ENCODE results near the gene UNC80.

UNC80 gene

GRCh38 chr2:209771474-209772289, at the start of gene UNC80:
TSS of gene UNC80 (plus strand) at chr2:209771832. CDS start at chr2:209772073, 241 bp downstream.
- H3K9me3 ChIP-seq (ENCODE audit: control insufficient read depth in 2 of 2, low read length in 2 of 2), result no peaks in the 10 kb centered on the region
- H3K9ac ChIP-seq (ENCODE audit: low read depth in 1 of 2, low read length in 2 of 2), result no peak within 1 kb of the TSS
- no peaks in the 10 kb centered on the region for H3K36me3 ChIP-seq (ENCODE audit: control insufficient read depth in 2 of 2, insufficient read depth in 2 of 2, low read length in 2 of 2)
- H3K27me3 ChIP-seq (ENCODE audit: control insufficient read depth in 2 of 2, insufficient read depth in 2 of 2, low read length in 2 of 2), result no peaks in the 10 kb centered on the region
- no peak within 1 kb of the TSS for H3K27ac ChIP-seq (ENCODE audit: low read depth in 2 of 2, low read length in 2 of 2)
- no peaks in the 10 kb centered on the region for H3K4me1 ChIP-seq (ENCODE audit: control insufficient read depth in 2 of 2, insufficient read depth in 2 of 2, low read length in 2 of 2)
- no peak within 1 kb of the TSS for H3K4me3 ChIP-seq (ENCODE audit: low read length in 2 of 2)

DNA sequence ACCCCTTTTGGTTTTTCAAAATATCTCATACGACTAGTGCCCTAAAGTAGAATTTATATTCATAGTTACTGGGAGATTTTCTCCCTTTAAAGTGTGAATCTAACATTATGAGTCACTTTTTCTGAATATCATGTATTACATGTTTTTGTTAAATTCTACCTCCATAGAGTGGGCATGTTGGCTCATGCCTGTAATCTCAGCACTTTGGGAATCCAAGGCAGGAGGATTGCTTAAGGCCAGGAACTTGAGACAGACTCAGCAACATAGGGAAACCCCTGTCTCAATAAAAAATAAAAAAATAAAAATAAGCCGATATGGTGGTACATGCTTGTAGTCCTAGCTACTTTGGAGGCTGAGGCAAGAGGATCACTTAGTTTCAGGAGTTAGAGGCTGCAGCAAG, 45.3 kb upstream of the UNC80 start:
- Histone ChIP-seq H3K27ac (ENCODE audit: low read depth in 2 of 2, low read length in 2 of 2) (no peak overlapping the region), H3K9me3 (ENCODE audit: control insufficient read depth in 2 of 2, low read length in 2 of 2) (no peaks in the 10 kb centered on the region), H3K27me3 (ENCODE audit: control insufficient read depth in 2 of 2, insufficient read depth in 2 of 2, low read length in 2 of 2) (no peaks in the 10 kb centered on the region), H3K36me3 (ENCODE audit: control insufficient read depth in 2 of 2, insufficient read depth in 2 of 2, low read length in 2 of 2) (no peaks in the 10 kb centered on the region), H3K4me3 (ENCODE audit: low read length in 2 of 2) (no peak overlapping the region), H3K4me1 (ENCODE audit: control insufficient read depth in 2 of 2, insufficient read depth in 2 of 2, low read length in 2 of 2) (no peaks in the 10 kb centered on the region), H3K9ac (ENCODE audit: low read depth in 1 of 2, low read length in 2 of 2) (no peak overlapping the region)

GRCh38 chr2:209727077-209727476, 44.6 kb upstream of the UNC80 start:
- no peaks in the 10 kb centered on the region for H3K9me3 ChIP-seq (ENCODE audit: control insufficient read depth in 2 of 2, low read length in 2 of 2)
- no peak overlapping the region for H3K27ac ChIP-seq (ENCODE audit: low read depth in 2 of 2, low read length in 2 of 2)
- H3K4me1 ChIP-seq (ENCODE audit: control insufficient read depth in 2 of 2, insufficient read depth in 2 of 2, low read length in 2 of 2), result no peaks in the 10 kb centered on the region
- no peaks in the 10 kb centered on the region for H3K36me3 ChIP-seq (ENCODE audit: control insufficient read depth in 2 of 2, insufficient read depth in 2 of 2, low read length in 2 of 2)
- H3K9ac ChIP-seq (ENCODE audit: low read depth in 1 of 2, low read length in 2 of 2), result no peak overlapping the region
- H3K4me3 ChIP-seq (ENCODE audit: low read length in 2 of 2), result no peak overlapping the region
- no peaks in the 10 kb centered on the region for H3K27me3 ChIP-seq (ENCODE audit: control insufficient read depth in 2 of 2, insufficient read depth in 2 of 2, low read length in 2 of 2)

GRCh38 chr2:209734805-209735204, 36.8 kb upstream of the UNC80 start:
- Histone ChIP-seq H3K9ac (ENCODE audit: low read depth in 1 of 2, low read length in 2 of 2) (no peak overlapping the region), H3K9me3 (ENCODE audit: control insufficient read depth in 2 of 2, low read length in 2 of 2) (no peaks in the 10 kb centered on the region), H3K27me3 (ENCODE audit: control insufficient read depth in 2 of 2, insufficient read depth in 2 of 2, low read length in 2 of 2) (no peaks in the 10 kb centered on the region), H3K27ac (ENCODE audit: low read depth in 2 of 2, low read length in 2 of 2) (no peak overlapping the region), H3K36me3 (ENCODE audit: control insufficient read depth in 2 of 2, insufficient read depth in 2 of 2, low read length in 2 of 2) (no peaks in the 10 kb centered on the region), H3K4me1 (ENCODE audit: control insufficient read depth in 2 of 2, insufficient read depth in 2 of 2, low read length in 2 of 2) (no peaks in the 10 kb centered on the region), H3K4me3 (ENCODE audit: low read length in 2 of 2) (no peak overlapping the region)

- Histone ChIP-seq H3K4me1 (ENCODE audit: control insufficient read depth in 2 of 2, insufficient read depth in 2 of 2, low read length in 2 of 2) (no peaks in the 10 kb centered on the region), H3K9ac (ENCODE audit: low read depth in 1 of 2, low read length in 2 of 2) (no peak overlapping the region), H3K4me3 (ENCODE audit: low read length in 2 of 2) (no peak overlapping the region), H3K27me3 (ENCODE audit: control insufficient read depth in 2 of 2, insufficient read depth in 2 of 2, low read length in 2 of 2) (no peaks in the 10 kb centered on the region), H3K36me3 (ENCODE audit: control insufficient read depth in 2 of 2, insufficient read depth in 2 of 2, low read length in 2 of 2) (no peaks in the 10 kb centered on the region), H3K27ac (ENCODE audit: low read depth in 2 of 2, low read length in 2 of 2) (no peak overlapping the region), H3K9me3 (ENCODE audit: control insufficient read depth in 2 of 2, low read length in 2 of 2) (no peaks in the 10 kb centered on the region)
These were observed 29.7 kb upstream of the UNC80 start for GRCh38 chr2:209741953-209742352.

- Histone ChIP-seq H3K27me3 (ENCODE audit: control insufficient read depth in 2 of 2, insufficient read depth in 2 of 2, low read length in 2 of 2) (no peaks in the 10 kb centered on the region), H3K27ac (ENCODE audit: low read depth in 2 of 2, low read length in 2 of 2) (no peak overlapping the region), H3K4me1 (ENCODE audit: control insufficient read depth in 2 of 2, insufficient read depth in 2 of 2, low read length in 2 of 2) (no peaks in the 10 kb centered on the region), H3K9ac (ENCODE audit: low read depth in 1 of 2, low read length in 2 of 2) (no peak overlapping the region), H3K36me3 (ENCODE audit: control insufficient read depth in 2 of 2, insufficient read depth in 2 of 2, low read length in 2 of 2) (no peaks in the 10 kb centered on the region), H3K9me3 (ENCODE audit: control insufficient read depth in 2 of 2, low read length in 2 of 2) (no peaks in the 10 kb centered on the region), H3K4me3 (ENCODE audit: low read length in 2 of 2) (no peak overlapping the region)
These were observed 18.6 kb upstream of the UNC80 start for GRCh38 chr2:209753020-209753419.

DNA sequence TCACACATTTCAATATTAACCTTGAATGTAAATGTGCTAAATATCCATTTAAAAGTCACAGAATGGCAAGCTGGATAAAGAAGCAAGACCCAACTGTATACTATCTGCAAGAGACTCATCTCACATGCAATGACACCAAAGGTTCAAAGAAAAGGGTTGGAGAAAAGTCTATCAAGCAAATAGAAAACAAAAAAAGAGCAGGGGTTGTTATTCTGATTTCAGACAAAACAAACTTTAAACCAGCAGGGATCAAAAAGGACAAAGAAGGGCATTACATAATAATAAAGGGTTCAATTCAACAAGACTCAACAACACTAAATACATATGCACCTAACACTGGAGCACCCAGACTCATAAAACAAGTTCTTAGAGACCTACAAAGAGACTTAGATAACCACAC, 14.5 kb upstream of the UNC80 start:
- no peaks in the 10 kb centered on the region for H3K4me1 ChIP-seq (ENCODE audit: control insufficient read depth in 2 of 2, insufficient read depth in 2 of 2, low read length in 2 of 2)
- H3K9me3 ChIP-seq (ENCODE audit: control insufficient read depth in 2 of 2, low read length in 2 of 2), result no peaks in the 10 kb centered on the region
- no peak overlapping the region for H3K9ac ChIP-seq (ENCODE audit: low read depth in 1 of 2, low read length in 2 of 2)
- H3K27me3 ChIP-seq (ENCODE audit: control insufficient read depth in 2 of 2, insufficient read depth in 2 of 2, low read length in 2 of 2), result no peaks in the 10 kb centered on the region
- H3K27ac ChIP-seq (ENCODE audit: low read depth in 2 of 2, low read length in 2 of 2), result no peak overlapping the region
- no peaks in the 10 kb centered on the region for H3K36me3 ChIP-seq (ENCODE audit: control insufficient read depth in 2 of 2, insufficient read depth in 2 of 2, low read length in 2 of 2)
- no peak overlapping the region for H3K4me3 ChIP-seq (ENCODE audit: low read length in 2 of 2)

DNA sequence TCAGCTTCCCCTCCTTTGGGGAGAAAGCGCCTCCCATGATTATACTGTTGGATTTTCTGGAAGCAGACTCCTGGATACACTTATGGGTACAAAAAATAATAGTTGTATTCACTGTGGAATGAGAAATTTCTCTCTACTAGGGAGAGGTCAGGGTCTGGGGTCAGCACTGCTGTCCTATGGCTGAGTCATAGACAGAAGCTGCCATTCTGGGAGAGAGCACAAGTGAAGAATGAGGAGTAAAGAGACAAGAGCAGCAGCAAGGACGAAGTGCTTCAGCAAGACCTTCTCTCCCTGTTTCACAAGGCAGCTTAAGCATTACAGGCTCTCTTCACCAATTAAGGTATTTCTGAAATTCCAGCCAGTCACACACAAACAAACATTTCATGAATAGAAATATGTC, 10.1 kb upstream of the UNC80 start:
- no peaks in the 10 kb centered on the region for H3K36me3 ChIP-seq (ENCODE audit: control insufficient read depth in 2 of 2, insufficient read depth in 2 of 2, low read length in 2 of 2)
- H3K27ac ChIP-seq (ENCODE audit: low read depth in 2 of 2, low read length in 2 of 2), result no peak overlapping the region
- no peaks in the 10 kb centered on the region for H3K27me3 ChIP-seq (ENCODE audit: control insufficient read depth in 2 of 2, insufficient read depth in 2 of 2, low read length in 2 of 2)
- no peaks in the 10 kb centered on the region for H3K9me3 ChIP-seq (ENCODE audit: control insufficient read depth in 2 of 2, low read length in 2 of 2)
- H3K4me1 ChIP-seq (ENCODE audit: control insufficient read depth in 2 of 2, insufficient read depth in 2 of 2, low read length in 2 of 2), result no peaks in the 10 kb centered on the region
- H3K4me3 ChIP-seq (ENCODE audit: low read length in 2 of 2), result no peak overlapping the region
- H3K9ac ChIP-seq (ENCODE audit: low read depth in 1 of 2, low read length in 2 of 2), result no peak overlapping the region

GRCh38 chr2:209762563-209762962, 9.1 kb upstream of the UNC80 start:
- no peak overlapping the region for H3K4me3 ChIP-seq (ENCODE audit: low read length in 2 of 2)
- no peaks in the 10 kb centered on the region for H3K27me3 ChIP-seq (ENCODE audit: control insufficient read depth in 2 of 2, insufficient read depth in 2 of 2, low read length in 2 of 2)
- H3K27ac ChIP-seq (ENCODE audit: low read depth in 2 of 2, low read length in 2 of 2), result no peak overlapping the region

DNA sequence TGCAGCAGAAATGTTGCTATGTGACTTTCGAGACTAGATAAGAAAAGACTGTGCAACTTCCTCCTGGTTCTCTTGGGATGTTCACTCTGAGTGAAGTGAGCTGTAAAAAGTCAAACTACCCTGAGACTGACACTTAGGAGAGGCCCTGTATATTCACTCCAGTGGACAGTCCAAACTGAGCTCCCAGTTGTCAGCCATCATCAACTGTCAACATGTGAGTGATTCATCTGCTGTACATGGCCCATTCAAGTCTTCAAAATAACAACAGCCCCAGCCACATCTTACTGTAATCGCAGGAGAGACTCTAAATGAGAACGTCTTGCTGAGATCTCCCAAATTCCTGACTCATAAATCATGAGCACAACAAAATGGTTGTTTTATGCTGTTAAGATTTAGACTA, 8.5 kb upstream of the UNC80 start:
- no peaks in the 10 kb centered on the region for H3K36me3 ChIP-seq (ENCODE audit: control insufficient read depth in 2 of 2, insufficient read depth in 2 of 2, low read length in 2 of 2)
- H3K4me1 ChIP-seq (ENCODE audit: control insufficient read depth in 2 of 2, insufficient read depth in 2 of 2, low read length in 2 of 2), result no peaks in the 10 kb centered on the region
- no peak overlapping the region for H3K9ac ChIP-seq (ENCODE audit: low read depth in 1 of 2, low read length in 2 of 2)
- H3K27ac ChIP-seq (ENCODE audit: low read depth in 2 of 2, low read length in 2 of 2), result no peak overlapping the region
- no peaks in the 10 kb centered on the region for H3K9me3 ChIP-seq (ENCODE audit: control insufficient read depth in 2 of 2, low read length in 2 of 2)
- H3K4me3 ChIP-seq (ENCODE audit: low read length in 2 of 2), result no peak overlapping the region
- no peaks in the 10 kb centered on the region for H3K27me3 ChIP-seq (ENCODE audit: control insufficient read depth in 2 of 2, insufficient read depth in 2 of 2, low read length in 2 of 2)

More at GRCh38 chr2:209762563-209762962, 9.1 kb upstream of the UNC80 start:
- H3K36me3 ChIP-seq (ENCODE audit: control insufficient read depth in 2 of 2, insufficient read depth in 2 of 2, low read length in 2 of 2), result no peaks in the 10 kb centered on the region
- no peaks in the 10 kb centered on the region for H3K4me1 ChIP-seq (ENCODE audit: control insufficient read depth in 2 of 2, insufficient read depth in 2 of 2, low read length in 2 of 2)
- no peaks in the 10 kb centered on the region for H3K9me3 ChIP-seq (ENCODE audit: control insufficient read depth in 2 of 2, low read length in 2 of 2)
- H3K9ac ChIP-seq (ENCODE audit: low read depth in 1 of 2, low read length in 2 of 2), result no peak overlapping the region
